GM19351 (cell line): ENCODE measurements around the gene AFDN.

Experiments used
- ATAC-seq: cut with Tn5 transposase; IDR thresholded peaks from one replicate; pipeline ENCODE4 v1.9.1; 2021; ENCODE audit warnings: mild to moderate bottlenecking, moderate library complexity; ENCODE audit not compliant: unreplicated experiment

Gene AFDN

DNA sequence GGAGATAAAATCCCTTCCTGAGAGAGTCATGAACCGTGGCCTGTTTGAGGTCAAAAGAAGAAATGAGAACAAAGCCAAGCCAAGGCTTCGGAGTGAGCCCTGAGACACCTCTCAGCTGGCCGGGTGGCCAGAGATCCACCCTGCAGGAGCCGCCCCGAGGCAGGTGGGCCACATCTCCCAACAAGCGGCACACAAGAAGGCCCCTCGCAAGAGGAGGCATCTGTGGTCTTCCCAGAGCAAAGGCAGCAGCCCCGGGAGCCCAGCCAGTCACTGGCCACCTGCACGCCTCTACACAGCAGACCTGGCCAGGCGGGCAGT is 30.9 kb upstream of the AFDN start:
- ATAC-seq, result no peak

DNA sequence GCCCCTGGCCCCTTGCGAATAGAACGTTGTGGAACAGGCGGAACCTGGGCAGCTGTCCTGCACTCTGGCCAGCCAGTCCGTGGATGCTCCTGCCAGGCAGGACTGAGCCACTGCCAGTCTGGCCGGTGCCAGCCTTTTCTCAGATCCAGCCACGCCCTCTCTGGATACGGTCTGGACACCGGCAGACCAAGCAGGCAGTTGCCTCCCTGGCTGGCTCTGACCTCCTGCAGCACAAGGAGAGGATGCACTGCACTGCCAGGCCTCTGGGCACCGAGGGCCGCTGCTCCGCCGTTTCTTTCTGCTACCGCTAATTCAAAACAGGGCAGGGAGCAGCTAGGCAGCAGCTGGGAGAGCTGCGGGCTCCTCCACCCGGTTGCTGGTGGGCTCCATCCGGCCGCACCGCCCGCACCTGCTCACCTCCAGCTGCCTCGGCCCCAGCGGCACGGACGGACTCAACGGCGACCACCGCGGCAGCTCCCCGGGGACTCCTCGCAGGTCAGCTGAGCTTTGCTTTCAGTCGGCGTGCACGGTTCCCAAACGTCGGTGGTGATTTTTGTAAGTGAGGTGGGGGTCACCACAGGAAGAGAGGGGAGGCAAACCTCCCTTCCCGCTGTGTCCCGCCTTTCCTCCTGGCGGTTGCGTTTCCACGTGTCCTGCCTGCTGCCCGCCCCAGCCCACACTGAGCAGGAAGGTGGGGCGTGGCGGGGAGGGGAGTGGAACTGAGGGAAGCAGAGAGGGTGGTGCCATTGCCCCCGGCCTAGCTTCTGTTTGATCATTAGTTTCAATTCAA is 30.3 kb upstream of the AFDN start:
- no peak for ATAC-seq

DNA sequence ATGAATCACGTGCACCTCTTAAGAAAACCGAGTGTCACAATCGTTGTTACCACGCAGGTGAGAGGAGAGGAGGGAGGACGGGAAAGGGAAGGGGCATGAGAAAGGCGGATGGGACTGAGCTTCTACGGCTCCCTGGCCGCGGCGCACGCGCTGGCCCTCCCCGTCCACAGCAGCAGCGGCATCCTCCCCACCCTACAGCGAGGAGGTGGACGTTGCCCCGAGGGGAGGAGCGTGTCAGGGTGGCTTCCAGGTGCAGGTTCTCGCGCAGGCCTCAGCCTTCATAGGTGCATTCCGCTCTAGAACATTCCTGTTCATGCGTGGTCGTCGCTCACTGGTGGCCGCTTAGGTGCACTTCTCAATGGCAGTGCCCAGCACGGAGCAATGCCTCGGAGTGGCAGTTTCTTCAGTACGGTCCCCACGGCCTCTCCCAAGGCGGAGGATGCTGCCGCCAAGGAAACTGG is 29.7 kb upstream of the AFDN start:
- ATAC-seq, result no peak

DNA sequence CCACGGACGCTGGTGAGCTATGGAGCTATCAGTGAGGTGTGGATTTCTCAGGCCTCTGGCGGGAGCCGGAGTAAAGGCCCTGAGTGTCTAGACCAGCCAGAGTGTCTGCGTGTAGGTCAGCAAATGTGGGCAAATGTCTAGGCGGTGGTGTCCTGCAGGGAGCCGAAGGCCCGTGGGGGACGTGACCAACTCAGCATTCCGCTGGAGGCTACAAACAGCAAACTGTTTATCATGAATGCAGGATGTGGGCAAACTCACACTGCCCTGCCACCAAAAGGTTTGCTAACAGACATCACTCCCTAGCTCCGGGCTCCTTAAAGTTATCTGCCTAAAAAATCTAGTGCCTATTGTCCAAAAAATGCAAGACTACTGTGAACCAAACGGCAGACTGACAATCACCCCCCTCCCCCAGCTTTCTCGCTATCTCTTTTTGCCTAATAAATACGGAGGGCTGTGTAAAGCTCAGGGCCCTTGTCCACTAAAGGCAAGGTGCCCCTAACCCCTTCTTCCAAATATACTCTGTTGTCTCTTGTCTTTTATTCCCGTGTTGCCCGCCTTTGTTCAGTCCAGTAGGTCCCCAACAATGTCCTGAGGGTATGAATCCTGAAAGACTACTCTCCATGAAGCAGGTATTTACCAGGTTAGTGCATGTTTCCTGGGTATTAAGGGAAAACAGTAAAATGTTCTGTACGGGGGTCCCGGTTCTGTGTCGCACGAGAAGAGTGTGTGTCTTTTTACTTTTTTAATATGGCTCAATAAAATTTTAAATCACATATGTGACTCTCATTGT is 29.0 kb upstream of the AFDN start:
- no peak for ATAC-seq

DNA sequence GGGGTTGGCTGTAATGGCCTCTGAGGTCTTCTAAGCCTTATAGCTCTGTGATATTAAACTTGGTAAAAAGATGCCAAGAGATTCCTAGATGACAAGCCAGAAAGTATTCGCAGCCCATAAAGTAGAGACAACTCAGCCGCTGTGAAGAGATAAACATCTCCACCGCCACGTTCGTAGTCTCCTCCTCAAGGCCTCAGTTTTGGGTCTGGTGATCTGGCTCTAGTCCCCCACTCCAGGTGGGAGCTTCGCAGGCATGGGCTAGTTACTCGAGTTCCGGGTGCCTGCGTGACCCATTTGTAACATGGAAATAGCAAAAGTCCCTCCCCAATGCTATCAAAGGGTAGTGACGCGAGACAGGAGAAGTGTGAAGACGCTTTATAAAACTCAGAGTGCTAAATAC is 28.3 kb upstream of the AFDN start:
- ATAC-seq, result no peak

DNA sequence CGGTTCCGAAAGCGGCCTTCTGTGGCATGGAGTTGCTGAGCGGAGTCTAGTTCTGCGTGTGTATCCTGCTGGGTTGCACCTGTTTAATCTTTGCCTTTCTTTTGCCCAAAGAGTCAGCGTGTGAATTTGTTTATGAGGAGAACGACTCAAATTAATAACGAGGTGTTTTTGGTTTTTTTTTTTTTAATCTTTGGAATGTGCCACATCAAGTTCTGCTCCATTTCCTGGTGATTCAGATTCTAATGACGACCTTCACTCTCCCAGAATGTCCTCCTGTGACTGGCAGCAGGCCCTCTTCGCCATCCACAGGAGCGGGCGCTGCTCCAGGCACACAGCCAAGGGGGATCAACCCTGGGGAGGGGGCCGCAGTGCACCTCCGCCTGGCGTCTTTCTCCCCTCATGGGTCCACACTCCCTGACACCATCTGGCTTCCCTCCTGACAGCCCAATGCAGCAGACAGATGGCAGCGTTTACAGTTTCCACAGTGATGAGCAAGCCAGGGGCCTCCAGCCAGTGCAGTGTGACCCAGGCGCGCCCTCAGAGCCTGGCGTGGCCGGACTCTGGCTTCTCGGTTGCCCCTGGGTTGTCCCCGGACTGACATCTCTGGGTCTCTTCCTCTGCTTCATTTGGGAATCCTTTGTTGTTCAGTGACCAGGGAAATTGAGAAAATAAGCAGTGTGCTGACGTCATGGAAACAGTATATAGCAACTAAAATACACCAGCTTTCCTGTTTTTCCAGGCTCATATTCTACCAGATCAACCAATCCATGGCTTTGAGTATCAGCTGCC is 27.5 kb upstream of the AFDN start:
- ATAC-seq, result no peak

DNA sequence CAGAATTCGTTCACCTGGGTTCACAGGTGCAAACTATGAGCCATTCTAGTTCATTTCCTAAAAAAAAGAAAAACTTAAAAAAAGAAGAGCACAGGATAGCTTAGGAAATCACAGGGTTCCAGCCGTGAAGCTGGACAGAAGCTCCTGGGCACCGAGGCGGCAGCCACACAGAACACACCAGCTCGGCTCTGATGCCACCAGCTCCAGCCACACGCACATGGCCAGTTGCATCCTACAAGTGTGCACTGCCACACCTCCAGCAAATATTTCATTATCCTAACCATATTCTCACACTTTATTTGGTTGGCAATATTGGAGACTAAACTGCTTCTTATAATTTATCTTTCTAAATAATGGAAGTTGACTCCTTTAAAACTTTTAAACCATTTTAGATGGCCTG is 26.2 kb upstream of the AFDN start:
- ATAC-seq, result no peak

DNA sequence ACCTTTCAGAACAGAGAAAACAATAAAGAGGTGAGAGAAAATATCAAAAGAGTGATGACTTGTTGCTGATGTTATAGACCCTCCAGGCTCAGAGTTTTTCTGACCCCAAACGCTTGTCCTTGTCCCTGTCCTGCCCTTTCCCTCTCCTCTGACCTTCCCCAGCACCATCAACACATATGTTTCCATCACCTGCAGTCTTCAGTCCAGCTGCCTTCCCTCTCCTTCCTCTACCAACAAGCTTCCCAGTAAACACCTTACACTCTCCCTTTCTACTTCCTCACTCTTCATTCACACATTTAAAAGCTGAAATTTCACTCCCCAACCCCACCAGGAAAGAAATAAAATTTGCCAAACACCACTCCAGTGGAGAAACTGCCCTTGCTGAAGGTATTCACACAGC is 25.4 kb upstream of the AFDN start:
- ATAC-seq, result no peak

DNA sequence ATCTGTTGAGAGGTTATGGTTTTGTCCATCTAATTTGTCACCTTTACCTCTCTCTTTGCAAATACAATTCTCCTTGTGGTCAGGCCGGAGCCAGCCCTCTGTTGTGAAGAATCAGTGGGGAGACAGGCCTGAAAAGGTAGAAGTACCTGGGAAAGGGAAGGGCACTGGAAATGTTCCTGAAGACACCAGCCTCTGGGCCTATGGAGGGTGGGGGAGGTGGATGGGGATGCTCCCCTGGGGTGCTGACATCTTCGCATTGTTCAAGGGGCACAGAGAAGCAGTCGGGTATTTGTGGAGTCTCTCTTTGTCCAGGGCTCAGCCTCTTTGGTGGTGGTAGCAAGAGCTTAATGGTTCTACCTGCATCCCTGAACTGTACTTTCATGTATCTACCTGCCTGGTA is 24.4 kb upstream of the AFDN start:
- ATAC-seq, result no peak

DNA sequence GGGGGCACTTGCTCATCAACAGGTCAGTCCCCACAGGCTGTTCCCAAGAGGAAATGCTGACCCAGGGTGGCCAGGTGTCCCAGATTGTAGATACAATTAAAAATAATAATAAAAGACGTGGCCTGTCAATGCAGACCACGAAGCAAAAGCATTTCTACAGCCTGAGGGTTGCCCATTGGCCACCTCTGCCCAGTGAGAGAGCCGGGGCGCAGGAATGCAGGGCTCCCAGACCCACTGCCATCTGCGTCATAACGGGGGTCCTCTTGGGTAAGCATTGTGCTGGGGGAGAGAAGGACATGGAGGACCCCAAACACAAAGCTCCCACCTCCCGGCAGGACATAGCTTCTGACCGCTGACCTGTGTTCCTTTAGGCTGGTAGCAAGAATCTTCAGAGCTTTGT is 22.9 kb upstream of the AFDN start:
- ATAC-seq, result no peak

DNA sequence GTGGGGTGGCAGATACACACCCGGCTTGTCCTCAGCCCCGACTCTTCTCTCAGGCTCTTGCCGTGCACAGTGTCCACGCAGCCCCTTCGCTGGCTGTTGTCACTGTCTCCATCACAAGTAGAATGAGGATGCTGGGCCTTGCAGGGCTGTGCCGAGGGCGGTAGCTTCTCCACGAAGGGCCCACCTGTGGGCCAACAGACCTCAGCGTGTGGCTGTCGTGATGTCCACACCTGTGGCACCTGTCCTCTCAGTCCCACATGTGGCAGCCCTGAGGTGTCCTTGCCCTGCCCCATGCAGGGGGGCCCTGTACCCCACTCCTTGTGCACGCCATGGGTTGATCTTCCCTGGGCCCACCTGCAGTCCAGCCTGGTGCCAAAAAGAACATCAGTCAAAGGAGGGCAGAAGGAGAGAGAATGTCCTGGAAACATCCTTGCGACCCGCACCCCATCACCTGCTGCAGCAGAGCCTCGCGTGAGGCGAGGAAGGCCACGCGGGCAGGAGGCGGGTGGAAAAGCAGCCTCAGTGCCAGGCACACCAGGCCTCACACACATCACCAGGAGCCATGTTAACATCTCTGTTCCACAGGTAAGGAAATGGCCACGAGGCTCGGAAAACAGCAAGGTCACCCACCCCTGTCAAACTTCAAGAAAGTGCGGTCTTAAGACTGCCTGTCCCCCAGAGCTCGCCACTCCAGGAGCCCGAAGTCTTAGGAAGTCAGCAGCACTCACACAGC is 22.3 kb upstream of the AFDN start:
- ATAC-seq, result no peak

DNA sequence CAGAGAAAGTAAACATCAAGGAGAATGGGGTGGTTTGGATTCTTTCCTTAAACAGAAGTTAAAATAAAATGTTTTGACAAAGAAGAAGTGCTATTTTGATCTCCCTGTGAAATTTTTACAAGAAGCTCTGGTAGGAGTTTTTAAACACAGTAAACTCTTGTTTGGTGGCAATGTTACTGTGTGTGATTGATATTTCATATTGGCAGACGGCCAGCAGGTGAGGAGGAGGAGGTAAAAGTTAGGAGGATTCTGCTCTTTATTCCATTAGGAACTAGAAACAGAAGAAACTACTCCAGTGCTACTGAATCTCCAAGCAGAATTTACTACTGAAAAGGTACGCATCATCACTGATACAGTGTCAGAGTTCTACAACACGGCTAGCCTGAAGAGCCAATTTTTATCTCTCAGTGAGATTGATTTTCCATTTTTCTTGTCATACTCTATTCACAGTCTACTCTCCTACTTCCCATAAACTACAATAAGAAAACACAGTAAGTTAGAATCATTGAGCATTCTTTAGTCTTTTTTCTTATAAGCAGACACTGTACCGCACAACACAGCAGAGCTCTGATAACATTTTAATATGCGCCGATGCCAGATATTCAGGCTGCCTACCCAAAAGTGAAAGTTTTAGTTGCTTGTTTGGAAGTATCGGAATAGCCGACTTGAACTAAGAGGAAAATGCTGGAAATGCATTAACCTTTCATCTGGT is 21.2 kb upstream of the AFDN start:
- no peak for ATAC-seq

DNA sequence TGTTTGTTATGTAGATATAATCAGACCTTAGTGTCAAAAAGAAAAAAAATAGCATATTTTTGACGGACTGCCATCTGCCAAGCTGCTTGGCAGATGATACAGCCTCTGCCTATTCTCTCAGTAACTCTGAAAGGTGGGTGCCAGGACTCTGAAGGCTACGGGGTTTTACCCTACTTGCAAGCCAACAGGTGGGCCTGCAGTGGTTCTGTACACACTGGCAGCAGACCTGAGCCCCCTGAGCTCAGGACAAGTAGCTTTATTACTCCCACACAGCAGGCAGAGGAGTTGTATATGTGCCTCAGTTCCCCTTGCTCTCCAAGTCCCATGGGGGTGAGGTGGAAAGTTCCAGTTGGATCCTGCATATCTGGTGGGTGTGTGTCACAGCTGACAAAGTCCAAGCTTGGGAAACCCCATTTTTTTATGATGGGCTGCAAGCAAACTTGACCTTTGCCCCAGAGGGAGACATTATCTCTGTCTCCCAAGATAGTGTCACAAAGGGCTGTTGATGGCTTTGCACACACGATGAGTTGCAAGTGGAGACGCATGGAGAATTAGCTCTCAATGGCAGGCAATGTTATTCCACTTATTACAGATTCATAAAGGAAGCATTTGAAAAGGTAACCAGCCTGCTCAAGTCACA is 20.5 kb upstream of the AFDN start:
- ATAC-seq, result no peak

DNA sequence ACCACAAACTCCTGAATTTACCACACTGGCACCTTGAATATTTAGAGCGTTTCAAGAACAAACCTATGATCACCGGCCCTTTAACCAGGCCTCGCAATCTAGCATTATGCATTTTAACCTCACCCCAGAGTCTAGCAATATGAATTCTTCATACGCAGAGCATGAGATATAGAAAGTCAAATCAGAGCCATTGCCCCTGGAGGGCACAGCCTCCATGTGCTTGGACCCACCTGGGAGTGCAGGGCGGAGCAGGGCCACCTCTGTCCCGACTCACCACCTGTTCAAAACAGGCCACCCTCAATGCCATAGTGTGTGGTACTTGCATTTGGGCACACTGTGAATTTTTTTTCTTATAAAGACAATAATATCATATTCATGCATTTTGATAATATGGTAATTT is 19.5 kb upstream of the AFDN start:
- no peak for ATAC-seq

DNA sequence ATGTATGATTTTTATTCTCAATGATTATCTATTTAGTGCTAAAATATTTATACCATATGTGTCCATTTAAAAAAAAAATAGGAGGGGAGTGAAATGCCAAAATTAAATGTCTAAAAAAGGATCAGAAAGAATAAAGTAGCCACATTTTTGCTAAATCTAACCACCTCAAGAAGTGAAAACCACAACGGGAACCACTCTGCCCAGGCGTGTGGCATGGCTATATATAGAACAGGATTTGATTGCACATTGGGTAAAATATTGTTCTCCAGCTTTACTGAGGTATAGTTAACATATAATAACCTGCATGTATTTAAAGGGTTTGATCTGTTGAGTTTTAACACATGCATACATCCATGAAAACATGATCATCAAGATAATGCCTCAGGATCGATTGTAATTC is 19.0 kb upstream of the AFDN start:
- ATAC-seq, result no peak

DNA sequence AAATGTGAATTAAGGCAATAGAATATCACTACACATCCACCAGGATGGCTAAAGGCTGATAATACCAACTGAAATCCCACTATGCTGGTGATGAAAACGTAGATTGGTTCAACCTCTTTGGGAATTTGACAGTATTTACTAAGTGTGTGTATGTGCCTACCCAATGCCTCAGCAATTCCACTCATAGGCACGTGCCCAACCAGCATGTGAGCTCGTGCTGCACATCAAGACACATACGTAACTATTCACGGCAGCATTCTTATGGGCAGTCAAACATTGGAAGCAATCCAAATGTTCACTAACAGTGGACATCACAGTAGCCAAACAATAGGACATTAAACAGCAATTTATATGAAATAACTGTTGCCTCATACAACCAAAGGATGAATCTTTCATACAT is 15.7 kb upstream of the AFDN start:
- ATAC-seq, result no peak

DNA sequence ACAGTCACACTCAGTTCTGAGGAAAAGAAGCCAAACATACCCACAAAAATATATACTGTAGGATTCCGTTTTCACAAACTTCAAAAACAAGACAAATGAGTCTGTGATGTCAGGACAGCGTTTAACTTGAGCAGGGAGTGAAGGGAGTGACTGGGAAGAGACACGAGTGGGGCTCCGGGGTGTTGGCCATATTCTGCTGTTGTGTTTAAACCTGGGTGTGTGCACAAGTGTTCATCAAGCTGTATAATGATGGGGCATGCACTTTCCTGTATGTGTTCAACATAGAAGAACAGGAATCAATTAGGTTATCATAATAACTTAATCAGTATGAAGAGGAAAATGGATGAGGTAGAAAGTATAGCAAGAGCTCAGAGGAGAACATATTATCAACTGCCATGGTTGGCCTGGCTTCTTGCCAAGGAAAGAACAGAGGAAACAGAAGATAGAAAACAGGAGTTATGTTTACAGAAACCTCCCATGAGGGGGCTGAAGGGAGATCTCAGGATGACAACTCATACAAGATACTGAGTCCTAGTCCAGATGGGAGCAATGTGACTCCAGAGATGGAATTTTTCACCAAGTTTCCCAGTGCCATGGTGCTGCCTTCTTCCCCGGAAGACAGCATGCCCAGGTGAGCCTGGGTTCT is 15.1 kb upstream of the AFDN start:
- ATAC-seq, result no peak

DNA sequence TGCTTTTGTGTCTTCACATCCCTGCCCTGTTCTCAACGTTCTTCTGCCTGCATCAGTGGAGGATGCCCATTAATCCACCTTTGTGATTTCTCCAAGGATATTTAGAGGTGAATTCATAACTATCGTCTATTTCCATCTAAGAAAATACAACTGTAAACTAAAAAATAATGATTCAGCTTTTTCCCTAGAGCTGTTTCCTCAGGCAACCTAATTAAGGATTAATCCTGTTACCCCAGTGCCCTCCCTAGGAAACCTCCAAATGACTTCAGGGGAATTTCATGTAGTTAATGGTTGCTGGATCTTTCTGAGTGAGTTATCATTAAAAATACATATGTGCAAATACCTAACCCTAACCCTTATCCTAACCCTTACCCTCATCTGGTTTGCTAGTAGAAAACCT is 14.6 kb upstream of the AFDN start:
- ATAC-seq, result no peak

DNA sequence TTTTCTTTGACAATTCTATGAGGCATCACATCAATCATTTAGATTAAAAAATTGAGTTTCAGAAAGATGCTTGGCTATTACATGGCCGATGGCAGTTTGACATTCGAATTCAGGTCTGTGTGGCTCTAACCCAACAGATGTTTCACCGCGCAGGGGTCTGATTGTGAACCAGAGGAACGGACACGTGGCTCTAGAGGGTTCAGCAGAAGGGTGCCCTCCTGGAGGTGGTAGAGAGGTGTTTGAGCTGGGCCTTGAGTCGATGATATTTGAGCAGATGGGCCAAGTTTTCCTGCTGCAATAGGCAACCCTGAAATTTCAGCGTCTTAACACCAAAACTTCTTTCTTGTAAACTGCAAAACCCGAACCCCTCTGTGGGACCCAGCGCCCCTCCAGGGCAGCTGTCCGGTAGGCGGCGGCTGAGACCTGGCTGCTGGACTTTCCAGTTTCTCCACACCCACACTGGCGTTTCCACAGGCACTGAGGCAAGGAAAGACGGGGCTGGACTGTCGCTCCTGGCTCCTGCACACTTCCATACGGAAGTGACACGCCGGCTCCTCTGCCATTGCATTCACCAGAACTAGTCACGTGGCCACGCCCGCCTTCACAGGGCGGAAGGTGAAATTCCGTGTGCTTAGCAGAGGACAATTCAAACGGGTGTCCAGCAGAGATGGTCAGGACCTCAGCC is 11.3 kb upstream of the AFDN start:
- ATAC-seq, result no peak
